Mesothelial cell of epicardium (in vitro differentiated cells): Measurements from ENCODE around the gene MAN1A1. TPM values are rescaled to one million over a fixed set of nuclear protein-coding genes. Genes with fewer than 3 reads are reported as not detected.

Experiments used
- DNase-seq, 2 experiments: peaks; one replicate each; pipeline ENCODE4 v3.0.0; 2021; ENCODE audit warnings: low spot score in 2 of 2; ENCODE audit not compliant: unreplicated experiment in 2 of 2
- H3K27ac Mint-ChIP-seq: 2 replicates; pipeline ENCODE4 v1.8.0; 2021; ENCODE audit warnings: mixed read lengths
- H3K27me3 Mint-ChIP-seq: 2 replicates; pipeline ENCODE4 v1.8.0; 2021; ENCODE audit warnings: low read depth, mixed read lengths
- H3K36me3 Mint-ChIP-seq: 2 replicates; pipeline ENCODE4 v1.8.0; 2021; ENCODE audit warnings: mixed read lengths
- H3K4me1 Mint-ChIP-seq: 2 replicates; pipeline ENCODE4 v1.8.0; 2021; ENCODE audit warnings: mixed read lengths
- H3K4me3 Mint-ChIP-seq: 2 replicates; pipeline ENCODE4 v1.8.0; 2021; ENCODE audit warnings: mild to moderate bottlenecking, moderate library complexity, mixed read lengths
- H3K9me3 Mint-ChIP-seq: 2 replicates; pipeline ENCODE4 v1.8.0; 2021; ENCODE audit warnings: mixed read lengths
- total RNA-seq: library from RNA; stranded (reverse); gene quantifications from 3 replicates; pipeline ENCODE4 v1.2.1, GENCODE V29; 2021
- TF ChIP-seq, protein P1 (sequence below): fragments of 200-600 bp; sonication (generic); IDR thresholded peaks from one replicate; pipeline ENCODE4 v1.5.0; 2021; ENCODE audit warnings: antibody characterized with exemption; ENCODE audit not compliant: unreplicated experiment

Gene MAN1A1
- total RNA-seq, 1 donor from 2014 or later = 51.1 TPM

DNA sequence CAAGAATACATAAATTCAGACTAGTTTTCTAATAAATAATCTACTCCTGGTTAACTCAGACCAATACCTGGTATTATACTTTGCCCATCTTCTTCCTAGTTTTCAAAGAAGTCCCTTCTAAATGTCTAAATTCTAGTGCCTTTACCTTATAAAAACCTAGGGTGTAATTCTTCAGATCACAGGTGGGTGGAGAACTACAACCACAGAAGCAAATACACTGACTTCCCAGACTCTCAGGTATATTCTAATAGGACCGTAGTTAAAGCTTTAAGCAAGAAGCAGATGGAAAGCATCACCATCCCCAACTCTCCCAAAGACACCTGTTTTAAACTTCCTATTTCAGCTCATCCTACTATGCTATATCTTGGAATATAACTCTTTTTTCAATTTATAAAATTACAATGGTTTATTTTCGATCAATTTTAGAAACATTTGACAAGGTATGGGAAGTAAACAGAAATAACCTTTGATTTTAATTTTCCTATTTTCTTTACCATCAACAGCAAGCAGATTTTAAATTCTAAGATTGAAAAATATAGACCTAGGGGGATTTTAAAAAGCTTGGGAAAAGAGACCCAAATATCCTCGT is 15.8 kb downstream of the MAN1A1 start:
- Mint-ChIP-seq H3K27ac (no peak overlapping the region), H3K27me3 (no peaks in the 10 kb centered on the region), H3K36me3 (peaks cover 12% of the 10 kb centered on the region), H3K9me3 (peaks cover 4% of the 10 kb centered on the region), H3K4me1 (peaks cover 40% of the 10 kb centered on the region), H3K4me3 (no peak overlapping the region)
- DNase-seq = no peak
- TF ChIP-seq, protein P1, sequence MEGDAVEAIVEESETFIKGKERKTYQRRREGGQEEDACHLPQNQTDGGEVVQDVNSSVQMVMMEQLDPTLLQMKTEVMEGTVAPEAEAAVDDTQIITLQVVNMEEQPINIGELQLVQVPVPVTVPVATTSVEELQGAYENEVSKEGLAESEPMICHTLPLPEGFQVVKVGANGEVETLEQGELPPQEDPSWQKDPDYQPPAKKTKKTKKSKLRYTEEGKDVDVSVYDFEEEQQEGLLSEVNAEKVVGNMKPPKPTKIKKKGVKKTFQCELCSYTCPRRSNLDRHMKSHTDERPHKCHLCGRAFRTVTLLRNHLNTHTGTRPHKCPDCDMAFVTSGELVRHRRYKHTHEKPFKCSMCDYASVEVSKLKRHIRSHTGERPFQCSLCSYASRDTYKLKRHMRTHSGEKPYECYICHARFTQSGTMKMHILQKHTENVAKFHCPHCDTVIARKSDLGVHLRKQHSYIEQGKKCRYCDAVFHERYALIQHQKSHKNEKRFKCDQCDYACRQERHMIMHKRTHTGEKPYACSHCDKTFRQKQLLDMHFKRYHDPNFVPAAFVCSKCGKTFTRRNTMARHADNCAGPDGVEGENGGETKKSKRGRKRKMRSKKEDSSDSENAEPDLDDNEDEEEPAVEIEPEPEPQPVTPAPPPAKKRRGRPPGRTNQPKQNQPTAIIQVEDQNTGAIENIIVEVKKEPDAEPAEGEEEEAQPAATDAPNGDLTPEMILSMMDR = peak; percentile 47

DNA sequence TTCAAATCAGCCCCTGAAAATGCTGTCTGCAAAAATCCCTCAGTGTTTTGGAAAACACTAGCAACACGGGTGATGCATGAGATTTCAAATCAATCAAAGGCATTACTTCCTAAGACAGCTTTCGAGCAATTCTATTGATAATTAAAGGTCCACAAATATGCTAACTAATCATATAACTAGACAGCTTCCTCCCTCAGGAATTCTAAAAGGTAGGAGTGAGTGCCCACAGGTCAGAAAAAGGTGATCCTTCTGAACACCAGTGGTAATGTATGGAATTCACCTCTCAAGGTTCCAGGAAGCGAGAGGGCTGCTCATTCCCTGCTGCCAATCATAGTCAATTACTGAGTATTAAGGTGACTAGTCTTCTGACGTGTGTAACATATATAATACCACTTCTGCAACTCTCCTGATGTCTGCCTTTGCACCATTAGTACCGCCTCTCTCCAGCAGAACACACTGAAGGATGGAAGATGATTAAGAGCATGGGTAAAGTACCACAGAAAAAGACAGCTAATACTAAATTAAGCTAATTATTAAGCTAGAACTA is 16.4 kb downstream of the MAN1A1 start:
- peaks cover 4% of the 10 kb centered on the region for H3K9me3 Mint-ChIP-seq
- H3K4me3 Mint-ChIP-seq = no peak overlapping the region
- H3K27ac Mint-ChIP-seq = peak overlapping the region; percentile 37
- DNase-seq = no peak
- H3K4me1 Mint-ChIP-seq = peaks cover 38% of the 10 kb centered on the region
- TF ChIP-seq, protein P1 = no peak
- no peaks in the 10 kb centered on the region for H3K27me3 Mint-ChIP-seq
- peaks cover 12% of the 10 kb centered on the region for H3K36me3 Mint-ChIP-seq

DNA sequence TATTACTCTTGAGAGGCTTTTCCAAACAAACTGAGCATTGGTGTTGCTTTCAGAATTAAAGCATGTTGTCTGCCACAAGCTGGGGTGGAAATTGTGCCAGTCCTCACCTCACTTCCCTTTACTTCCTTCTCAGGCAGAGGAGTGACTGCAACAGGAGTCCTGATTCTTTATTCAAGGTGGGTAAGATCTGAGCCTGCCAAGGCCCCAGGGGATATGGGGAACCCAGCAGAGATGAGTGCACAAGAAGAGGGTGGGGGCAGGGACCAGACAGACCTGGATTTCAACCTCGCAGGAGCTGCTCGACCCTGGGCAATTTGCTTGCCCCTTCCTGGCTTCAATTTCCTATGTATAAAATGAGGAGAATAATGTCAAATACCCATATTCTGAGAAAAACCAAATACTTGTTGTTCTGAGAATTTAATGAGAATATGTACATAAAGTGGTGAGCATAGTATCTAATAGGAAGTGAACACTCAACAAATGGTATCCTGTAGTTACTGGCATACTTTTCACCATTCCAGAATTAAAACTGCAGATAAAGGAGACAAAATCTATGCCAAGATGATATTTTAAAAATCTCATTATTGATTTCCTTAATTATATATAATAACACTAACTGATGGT is 17.8 kb downstream of the MAN1A1 start:
- peak overlapping the region; percentile 59 for H3K27ac Mint-ChIP-seq
- H3K4me1 Mint-ChIP-seq = peaks cover 31% of the 10 kb centered on the region

DNA sequence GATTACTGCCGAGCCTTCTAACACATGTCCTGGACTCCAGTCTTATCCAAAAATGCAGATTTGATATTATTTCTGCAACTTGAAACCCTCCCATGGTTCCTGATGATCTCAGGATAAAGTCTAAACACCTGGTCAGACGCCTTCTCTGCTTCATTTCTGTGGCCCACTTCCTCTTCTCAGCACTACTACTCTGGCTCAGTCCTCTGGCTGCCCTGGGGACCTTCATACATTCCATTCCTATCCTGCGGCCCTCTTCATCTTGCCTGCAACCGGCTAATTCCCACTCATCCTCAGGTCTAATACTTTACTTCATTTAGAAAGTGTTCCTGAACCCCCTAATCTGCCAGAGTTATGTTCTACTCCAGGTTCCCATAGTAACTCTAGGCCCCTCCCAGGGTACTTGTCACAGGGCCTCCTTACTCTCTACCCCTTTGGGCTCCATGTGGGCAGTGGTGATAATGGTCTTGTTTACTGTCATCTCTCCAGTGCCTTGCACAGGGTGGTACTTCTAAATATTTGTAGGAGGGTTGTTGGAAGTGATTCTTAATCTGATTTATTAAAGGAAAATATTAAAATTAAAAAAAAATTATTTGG is 18.9 kb downstream of the MAN1A1 start:
- TF ChIP-seq, protein P1 = no peak
- H3K27me3 Mint-ChIP-seq = no peaks in the 10 kb centered on the region
- peaks cover 33% of the 10 kb centered on the region for H3K4me1 Mint-ChIP-seq

More for the DNA sequence above, 17.8 kb downstream of the MAN1A1 start:
- Mint-ChIP-seq H3K27me3 (no peaks in the 10 kb centered on the region), H3K36me3 (peaks cover 12% of the 10 kb centered on the region), H3K4me3 (no peak overlapping the region), H3K9me3 (peaks cover 4% of the 10 kb centered on the region)
- TF ChIP-seq, protein P1 = no peak
- no peak for DNase-seq

DNA sequence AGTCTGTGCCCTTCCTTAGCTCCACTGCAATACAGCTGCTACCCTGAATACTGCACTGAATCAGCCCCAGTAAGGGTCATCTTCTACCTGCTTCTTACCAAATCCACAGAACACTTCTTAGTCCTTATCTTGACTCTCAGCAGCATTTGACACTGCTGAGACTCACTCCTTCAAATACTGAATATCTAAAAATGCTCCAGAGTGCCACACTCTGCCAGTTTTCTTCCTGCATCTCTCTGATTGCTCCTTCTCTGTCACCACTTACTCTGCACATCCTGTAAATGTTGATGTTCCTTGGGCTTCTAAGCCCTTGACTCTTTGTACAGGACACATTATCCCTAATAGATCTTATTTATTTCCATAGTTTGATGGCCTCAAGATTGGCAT is 19.8 kb downstream of the MAN1A1 start:
- Mint-ChIP-seq H3K9me3 (peaks cover 4% of the 10 kb centered on the region), H3K27me3 (no peaks in the 10 kb centered on the region), H3K27ac (no peak overlapping the region), H3K4me1 (peaks cover 30% of the 10 kb centered on the region), H3K36me3 (peaks cover 17% of the 10 kb centered on the region), H3K4me3 (no peak overlapping the region)
- TF ChIP-seq, protein P1 = no peak
- DNase-seq = no peak

More for the DNA sequence above, 18.9 kb downstream of the MAN1A1 start:
- peak overlapping the region; percentile 24 for H3K27ac Mint-ChIP-seq
- peaks cover 4% of the 10 kb centered on the region for H3K9me3 Mint-ChIP-seq
- DNase-seq = no peak
- H3K36me3 Mint-ChIP-seq = peaks cover 17% of the 10 kb centered on the region
- H3K4me3 Mint-ChIP-seq = no peak overlapping the region
